GM18502 (cell line): Measurements from ENCODE around the gene HBA2.
"Not testable (repeated sequence)": the region's sequence is repeated elsewhere in the genome, so short reads cannot be mapped to it uniquely, and the experiment has no call there.

ENCODE experiments used
- ATAC-seq: cut with Tn5 transposase; IDR thresholded peaks from one replicate; pipeline ENCODE4 v1.9.1; 2021; ENCODE audit warnings: mild to moderate bottlenecking; ENCODE audit not compliant: unreplicated experiment, poor library complexity

Gene HBA2

DNA sequence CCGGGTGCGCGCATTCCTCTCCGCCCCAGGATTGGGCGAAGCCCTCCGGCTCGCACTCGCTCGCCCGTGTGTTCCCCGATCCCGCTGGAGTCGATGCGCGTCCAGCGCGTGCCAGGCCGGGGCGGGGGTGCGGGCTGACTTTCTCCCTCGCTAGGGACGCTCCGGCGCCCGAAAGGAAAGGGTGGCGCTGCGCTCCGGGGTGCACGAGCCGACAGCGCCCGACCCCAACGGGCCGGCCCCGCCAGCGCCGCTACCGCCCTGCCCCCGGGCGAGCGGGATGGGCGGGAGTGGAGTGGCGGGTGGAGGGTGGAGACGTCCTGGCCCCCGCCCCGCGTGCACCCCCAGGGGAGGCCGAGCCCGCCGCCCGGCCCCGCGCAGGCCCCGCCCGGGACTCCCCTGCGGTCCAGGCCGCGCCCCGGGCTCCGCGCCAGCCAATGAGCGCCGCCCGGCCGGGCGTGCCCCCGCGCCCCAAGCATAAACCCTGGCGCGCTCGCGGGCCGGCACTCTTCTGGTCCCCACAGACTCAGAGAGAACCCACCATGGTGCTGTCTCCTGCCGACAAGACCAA lies at the start of gene HBA2:
Gene HBA2 (plus strand): TSS at position 503 of the 568 bp plus-strand sequence. CDS start 37 bp downstream, at position 540.
- not testable (repeated sequence) for ATAC-seq

GRCh38 chr16:123558-124350 lies 48.9 kb upstream of the HBA2 start:
- not testable (repeated sequence) for ATAC-seq

DNA sequence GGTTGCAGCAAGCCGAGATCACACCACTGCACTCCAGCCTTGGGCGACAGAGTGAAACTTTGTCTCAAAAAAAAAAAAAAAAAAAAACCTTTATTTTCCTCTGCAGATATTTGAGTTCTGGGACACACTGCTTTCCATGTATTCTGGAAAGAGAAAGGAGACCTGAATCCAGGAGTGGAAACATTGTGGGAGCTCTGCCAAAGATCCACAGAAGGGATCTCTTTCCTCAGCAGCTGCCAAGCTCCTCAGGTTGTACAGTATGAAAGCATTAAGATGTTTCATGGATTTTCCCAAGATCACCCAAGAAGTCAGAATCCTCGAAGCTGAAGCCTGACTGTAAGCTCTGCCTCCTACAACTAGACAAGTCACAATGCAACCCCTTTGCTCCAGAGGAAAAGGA lies 47.7 kb upstream of the HBA2 start:
- no peak for ATAC-seq

GRCh38 chr16:129075-129474 lies 43.6 kb upstream of the HBA2 start:
- no peak for ATAC-seq

GRCh38 chr16:130533-131173 lies 42.0 kb upstream of the HBA2 start:
- no peak for ATAC-seq

DNA sequence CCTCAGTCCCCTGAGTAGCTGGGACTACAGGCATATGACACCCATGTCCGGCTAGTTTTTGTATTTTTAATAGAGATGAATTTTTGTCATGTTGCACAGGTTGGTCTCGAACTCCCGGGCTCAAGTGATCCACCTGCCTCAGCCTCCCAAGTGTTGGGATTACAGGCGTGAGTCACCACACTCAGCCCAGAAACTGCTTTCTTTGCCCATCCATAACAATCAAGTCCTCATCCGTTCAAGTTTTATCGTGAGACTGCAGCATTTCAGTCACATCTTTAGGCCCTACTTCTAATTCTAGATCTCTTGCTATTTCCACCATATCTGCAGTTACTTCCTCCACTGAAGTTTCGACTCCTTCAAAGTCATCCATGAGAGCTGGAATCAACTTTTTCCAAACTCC lies 40.6 kb upstream of the HBA2 start:
- no peak for ATAC-seq

DNA sequence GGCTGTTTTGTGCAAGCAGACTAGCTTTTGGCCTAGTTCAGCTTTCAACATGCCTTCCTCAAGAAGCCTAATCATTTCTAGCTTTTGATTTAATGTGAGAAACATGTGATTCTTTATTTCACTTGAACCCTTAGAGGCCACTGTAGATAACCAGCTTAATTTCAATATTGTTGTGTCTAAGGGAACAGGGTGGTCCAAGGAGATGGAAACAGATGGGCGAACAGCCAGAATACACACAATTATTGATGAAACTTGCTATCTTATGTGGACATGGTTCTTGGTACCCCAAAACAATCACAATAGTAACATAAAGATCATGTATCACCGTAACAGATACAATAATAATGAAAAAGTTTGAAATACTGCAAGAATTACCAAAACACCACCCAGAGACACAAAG lies 39.0 kb upstream of the HBA2 start:
- ATAC-seq: no peak

DNA sequence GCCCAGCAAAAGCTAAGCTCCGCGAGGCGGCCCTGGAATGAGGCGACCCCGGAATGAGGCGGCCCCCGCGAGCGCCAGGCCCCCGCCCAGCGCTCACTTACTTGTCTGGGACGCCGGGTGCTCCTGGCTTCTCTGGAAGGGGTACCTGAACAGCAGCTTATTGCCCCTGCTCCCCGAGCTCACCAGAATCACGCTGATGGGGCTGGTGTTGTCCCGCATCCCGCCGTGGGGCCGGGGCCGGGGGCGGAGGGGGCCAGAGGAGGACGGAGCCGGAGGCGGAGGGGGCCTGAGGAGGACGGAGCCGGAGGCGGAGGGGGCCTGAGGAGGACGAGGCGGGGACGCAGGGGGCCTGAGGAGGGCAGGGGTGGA lies 34.6 kb upstream of the HBA2 start:
- ATAC-seq: no peak

GRCh38 chr16:140175-140857 lies 32.4 kb upstream of the HBA2 start:
- ATAC-seq: no peak

DNA sequence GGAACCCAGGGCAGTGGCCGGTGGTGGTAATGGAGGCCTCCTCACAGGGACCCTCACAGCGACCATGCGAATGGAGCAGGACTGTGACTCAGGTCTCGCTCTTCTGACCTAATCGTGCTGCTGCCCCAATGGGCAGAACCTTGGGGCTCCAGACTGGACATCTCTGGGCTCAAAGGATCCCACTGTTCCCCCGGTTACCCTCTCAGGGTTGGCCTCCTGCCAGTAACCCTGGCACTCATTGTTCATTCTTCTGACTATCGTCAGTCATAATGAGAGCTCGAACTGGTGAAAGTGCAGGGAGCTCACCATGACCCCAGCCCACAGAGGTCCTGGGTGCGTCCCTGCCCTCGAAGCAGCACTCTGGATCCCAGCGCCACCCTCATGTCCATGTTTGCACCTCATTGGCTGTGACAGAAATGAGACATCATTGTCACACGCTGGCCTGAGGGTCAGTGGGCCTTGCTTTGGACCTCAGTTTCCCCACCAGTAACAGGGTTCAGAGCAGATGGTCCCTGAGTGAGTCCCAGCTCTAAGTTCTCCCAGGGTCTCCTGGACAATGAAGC lies 30.2 kb upstream of the HBA2 start:
- no peak for ATAC-seq

GRCh38 chr16:143047-143446 lies 29.6 kb upstream of the HBA2 start:
- ATAC-seq: no peak

DNA sequence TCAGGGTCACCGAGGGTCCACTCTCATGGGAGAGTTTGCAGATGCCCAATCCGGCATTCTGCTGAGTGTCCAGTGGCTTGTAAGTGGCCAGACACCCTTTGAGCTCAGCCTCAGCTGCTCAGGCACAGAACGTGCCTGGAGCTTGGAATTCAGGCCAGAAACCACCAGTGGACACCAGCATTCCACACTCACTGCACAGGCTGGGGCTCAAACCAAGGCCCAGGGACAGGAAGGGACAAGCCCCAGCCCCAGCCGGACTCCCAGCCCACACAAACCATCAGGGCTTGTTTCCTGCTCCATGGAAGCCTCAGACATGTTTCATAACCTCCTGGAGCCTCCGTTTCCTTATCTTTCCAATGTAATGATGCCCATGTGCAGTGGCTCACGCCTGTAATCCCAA lies 29.2 kb upstream of the HBA2 start:
- no peak for ATAC-seq

DNA sequence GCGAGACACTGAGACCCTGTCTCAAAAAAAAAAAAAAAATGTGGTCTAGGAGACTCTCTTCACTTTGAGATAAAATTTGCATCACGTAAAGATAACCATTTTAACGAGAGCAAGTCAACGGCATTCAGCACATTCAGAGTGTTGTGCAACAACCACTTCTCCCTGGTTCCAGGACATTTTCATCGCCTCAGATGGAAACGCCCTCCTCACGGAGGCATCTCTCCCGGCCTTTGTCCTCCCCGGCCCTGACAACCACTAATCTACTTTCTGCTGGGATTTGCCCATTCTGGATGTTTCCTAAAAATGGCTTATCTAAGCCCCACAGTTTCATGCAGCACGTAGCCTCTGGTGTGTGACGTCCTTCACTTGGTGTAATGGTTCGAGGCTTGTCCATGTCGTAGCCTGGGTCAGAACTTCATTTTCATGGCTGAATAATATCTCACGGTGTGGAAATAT lies 27.9 kb upstream of the HBA2 start:
- no peak for ATAC-seq

DNA sequence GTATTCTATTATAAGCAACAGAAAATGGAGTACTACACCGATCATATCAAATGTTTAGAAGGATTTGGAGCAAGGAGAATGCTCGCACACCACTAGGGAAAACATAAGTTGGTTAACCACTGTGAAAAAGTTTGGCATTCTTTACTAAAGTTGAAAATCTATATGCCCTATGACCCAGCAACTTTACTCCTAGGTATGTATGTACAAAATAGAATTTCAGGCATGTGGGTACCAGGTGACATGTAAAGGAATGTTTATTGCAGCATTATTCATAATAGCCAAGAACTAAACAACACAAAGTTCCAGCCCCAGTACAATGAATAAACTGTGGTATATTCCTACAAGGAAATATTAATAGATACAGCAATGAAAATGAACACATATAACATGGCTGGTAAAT lies 26.0 kb upstream of the HBA2 start:
- ATAC-seq: no peak

- ATAC-seq: no peak
Measured at GRCh38 chr16:149024-149660, 23.5 kb upstream of the HBA2 start.

- ATAC-seq: no peak
Measured at GRCh38 chr16:152141-153128, 20.2 kb upstream of the HBA2 start, which contains the start of gene HBZ. Gene HBZ, plus strand, starts transcription at chr16:152644. Its CDS starts 266 bp downstream, at chr16:152910.

DNA sequence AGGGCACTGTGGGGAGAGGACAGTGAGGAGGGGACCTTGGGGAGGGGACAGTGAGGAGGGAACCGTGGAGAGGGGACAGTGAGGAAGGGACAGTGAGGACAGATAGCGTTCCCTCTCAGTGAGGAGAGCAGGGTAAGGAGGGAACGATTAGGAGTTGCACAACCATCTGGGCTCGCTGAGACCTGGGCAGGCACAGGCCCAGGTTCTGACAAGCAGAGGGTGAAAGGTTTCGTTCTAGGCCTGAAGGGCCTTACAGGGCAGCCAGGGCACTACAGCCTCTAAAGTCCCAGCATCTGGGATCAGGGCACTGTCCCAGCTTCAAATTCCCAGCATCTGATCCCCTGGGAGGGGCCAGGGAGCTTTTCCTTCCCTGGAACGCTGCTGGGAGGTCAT lies 19.6 kb upstream of the HBA2 start:
- not testable (repeated sequence) for ATAC-seq

- ATAC-seq: not testable (repeated sequence)
Measured at GRCh38 chr16:153550-154216, 19.0 kb upstream of the HBA2 start.
